Endodermal cell (in vitro differentiated cells): ENCODE data around the gene ARID4A. TPM values are rescaled to one million over a fixed set of nuclear protein-coding genes. Genes with fewer than 3 reads are reported as not detected.

Experiments
- DNase-seq: peaks from one replicate; pipeline ENCODE4 v3.0.0-alpha.2; 2017
- H3K27ac ChIP-seq: 2 replicates; pipeline ENCODE4 v1.5.1; 2013; ENCODE audit warnings: mild to moderate bottlenecking, low read depth, low read length, moderate library complexity
- H3K27me3 ChIP-seq: 2 replicates; pipeline ENCODE4 v1.6.1; 2013; ENCODE audit warnings: mild to moderate bottlenecking, low read length, moderate library complexity; ENCODE audit not compliant: insufficient read depth, control insufficient read depth, poor library complexity, severe bottlenecking
- H3K36me3 ChIP-seq: 2 replicates; pipeline ENCODE4 v1.7.0; 2013; ENCODE audit warnings: mild to moderate bottlenecking, low read length, moderate library complexity; ENCODE audit not compliant: control insufficient read depth, insufficient read depth
- H3K4me1 ChIP-seq: one replicate; pipeline ENCODE4 v1.7.0; 2013; ENCODE audit warnings: low read length; ENCODE audit not compliant: control insufficient read depth, insufficient read depth
- H3K4me3 ChIP-seq: 2 replicates; pipeline ENCODE4 v1.5.1; 2013; ENCODE audit warnings: mild to moderate bottlenecking, low read length, moderate library complexity
- H3K9ac ChIP-seq: 2 replicates; pipeline ENCODE4 v1.6.1; 2013; ENCODE audit warnings: mild to moderate bottlenecking, low read length, moderate library complexity; ENCODE audit not compliant: poor library complexity, severe bottlenecking; ENCODE audit errors: extremely low read depth
- H3K9me3 ChIP-seq: 2 replicates; pipeline ENCODE4 v1.6.1; 2013; ENCODE audit warnings: mild to moderate bottlenecking, low read length, moderate library complexity; ENCODE audit not compliant: control insufficient read depth
- H3K27ac Mint-ChIP-seq: 2 replicates; pipeline ENCODE4 v1.8.0; 2020; ENCODE audit warnings: mixed read lengths
- H3K27me3 Mint-ChIP-seq: 2 replicates; pipeline ENCODE4 v1.8.0; 2021; ENCODE audit warnings: mild to moderate bottlenecking, mixed read lengths; ENCODE audit not compliant: insufficient read depth
- H3K36me3 Mint-ChIP-seq: 2 replicates; pipeline ENCODE4 v1.8.0; 2020; ENCODE audit warnings: low read depth, mixed read lengths
- H3K4me1 Mint-ChIP-seq: 2 replicates; pipeline ENCODE4 v1.8.0; 2020; ENCODE audit warnings: mixed read lengths
- H3K4me3 Mint-ChIP-seq: 2 replicates; pipeline ENCODE4 v1.8.0; 2020; ENCODE audit warnings: mild to moderate bottlenecking, moderate library complexity, mixed read lengths
- H3K9me3 Mint-ChIP-seq: 2 replicates; pipeline ENCODE4 v1.8.0; 2020; ENCODE audit warnings: mild to moderate bottlenecking, mixed read lengths
- WGBS, 2 experiments: methylation state at CpG; one replicate each; pipeline versions ENCODE4 v1.1.5 to v1.1.7; 2013; ENCODE audit warnings: missing lambda C conversion rate in 2 of 2, mixed read lengths in 1 of 2; ENCODE audit not compliant: insufficient coverage in 1 of 2, insufficient read length in 1 of 2; 5-methylcytosine and 5-hydroxymethylcytosine counted together
- total RNA-seq, 2 donors: library from RNA; stranded (reverse); fragmentation: NEBNext Ultra II Directional in 1 of 2; extraction: Animal tissue kit (Norgen Biotek cat#: 25700) in 1 of 2; gene quantifications; 2 replicates in 1 of 2; 3 replicates in 1 of 2; pipeline ENCODE4 v1.2.1, GENCODE V29; 2021
- TF ChIP-seq, protein P1 (sequence below): fragments of 200-600 bp; sonication (generic); conservative IDR thresholded peaks from 2 replicates; pipeline ENCODE4 v1.5.0; 2021; ENCODE audit warnings: antibody characterized with exemption, mild to moderate bottlenecking

ARID4A gene
- total RNA-seq, 2 donors from 2014 or later, result 22.1 to 24.5 TPM

DNA sequence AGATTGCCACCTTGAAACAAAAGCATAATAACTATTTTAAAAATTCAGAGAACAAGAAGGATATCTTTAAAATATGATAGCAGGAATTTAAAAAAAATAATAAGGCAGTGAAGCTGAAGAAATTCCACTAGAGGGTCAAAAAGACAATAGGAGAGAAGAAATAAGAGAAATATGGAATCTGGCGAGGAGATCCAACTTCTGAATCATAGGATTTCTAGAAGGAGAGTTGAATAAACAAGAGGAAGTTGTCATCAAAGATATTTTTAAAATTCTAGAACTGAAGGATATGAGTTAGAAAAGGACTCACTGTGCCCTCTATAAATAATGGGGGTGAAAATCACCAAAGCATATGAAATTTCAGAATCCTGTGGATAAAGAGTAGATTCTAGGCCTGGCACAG is 70.6 kb downstream of the ARID4A start:
- Histone ChIP-seq H3K27ac (no peak overlapping the region), H3K9ac (no peak overlapping the region), H3K4me1 (no peaks in the 10 kb centered on the region), H3K36me3 (peaks cover 82% of the 10 kb centered on the region), H3K4me3 (no peak overlapping the region), H3K27me3 (no peaks in the 10 kb centered on the region), H3K9me3 (no peaks in the 10 kb centered on the region)
- TF ChIP-seq, protein P1, sequence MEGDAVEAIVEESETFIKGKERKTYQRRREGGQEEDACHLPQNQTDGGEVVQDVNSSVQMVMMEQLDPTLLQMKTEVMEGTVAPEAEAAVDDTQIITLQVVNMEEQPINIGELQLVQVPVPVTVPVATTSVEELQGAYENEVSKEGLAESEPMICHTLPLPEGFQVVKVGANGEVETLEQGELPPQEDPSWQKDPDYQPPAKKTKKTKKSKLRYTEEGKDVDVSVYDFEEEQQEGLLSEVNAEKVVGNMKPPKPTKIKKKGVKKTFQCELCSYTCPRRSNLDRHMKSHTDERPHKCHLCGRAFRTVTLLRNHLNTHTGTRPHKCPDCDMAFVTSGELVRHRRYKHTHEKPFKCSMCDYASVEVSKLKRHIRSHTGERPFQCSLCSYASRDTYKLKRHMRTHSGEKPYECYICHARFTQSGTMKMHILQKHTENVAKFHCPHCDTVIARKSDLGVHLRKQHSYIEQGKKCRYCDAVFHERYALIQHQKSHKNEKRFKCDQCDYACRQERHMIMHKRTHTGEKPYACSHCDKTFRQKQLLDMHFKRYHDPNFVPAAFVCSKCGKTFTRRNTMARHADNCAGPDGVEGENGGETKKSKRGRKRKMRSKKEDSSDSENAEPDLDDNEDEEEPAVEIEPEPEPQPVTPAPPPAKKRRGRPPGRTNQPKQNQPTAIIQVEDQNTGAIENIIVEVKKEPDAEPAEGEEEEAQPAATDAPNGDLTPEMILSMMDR, result no peak
- no peak for DNase-seq
- no peak overlapping the region for H3K4me3 Mint-ChIP-seq
- H3K9me3 Mint-ChIP-seq, result no peaks in the 10 kb centered on the region
- no peak overlapping the region for H3K27ac Mint-ChIP-seq
- H3K27me3 Mint-ChIP-seq, result no peaks in the 10 kb centered on the region
- WGBS, 2 experiments, result 90 to 98% methylated on average over 1 of the region's 1 CpG
- H3K4me1 Mint-ChIP-seq, result no peaks in the 10 kb centered on the region
- peaks cover 54% of the 10 kb centered on the region for H3K36me3 Mint-ChIP-seq

DNA sequence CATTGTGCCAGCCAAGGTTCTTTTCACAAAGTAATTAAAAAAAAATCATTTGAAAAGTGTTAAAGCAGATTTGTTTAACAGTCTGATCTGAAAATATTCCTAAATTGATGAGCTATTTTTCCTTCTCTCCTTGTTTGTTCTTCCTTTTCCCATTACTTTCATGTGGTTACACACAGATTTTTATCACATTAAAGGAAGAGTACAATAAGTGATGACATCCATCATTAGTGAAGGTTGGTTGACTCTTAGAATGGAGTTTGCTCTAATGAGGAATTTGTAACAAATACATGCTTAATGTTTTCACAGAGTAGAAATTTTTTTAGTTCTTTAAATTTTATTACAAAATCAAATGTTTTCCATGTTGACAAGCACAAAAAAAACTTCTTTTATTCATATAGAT is 78.4 kb downstream of the ARID4A start:
- no peak for DNase-seq
- H3K9me3 Mint-ChIP-seq, result peaks cover 8% of the 10 kb centered on the region
- Histone ChIP-seq H3K4me3 (no peak overlapping the region), H3K36me3 (peaks cover 80% of the 10 kb centered on the region), H3K9ac (no peak overlapping the region), H3K9me3 (no peaks in the 10 kb centered on the region), H3K4me1 (no peaks in the 10 kb centered on the region), H3K27me3 (no peaks in the 10 kb centered on the region), H3K27ac (no peak overlapping the region)
- H3K4me1 Mint-ChIP-seq, result peaks cover 4% of the 10 kb centered on the region
- TF ChIP-seq, protein P1, result no peak
- H3K27ac Mint-ChIP-seq, result no peak overlapping the region
- no peaks in the 10 kb centered on the region for H3K27me3 Mint-ChIP-seq
- H3K4me3 Mint-ChIP-seq, result no peak overlapping the region
- H3K36me3 Mint-ChIP-seq, result peaks cover 59% of the 10 kb centered on the region

DNA sequence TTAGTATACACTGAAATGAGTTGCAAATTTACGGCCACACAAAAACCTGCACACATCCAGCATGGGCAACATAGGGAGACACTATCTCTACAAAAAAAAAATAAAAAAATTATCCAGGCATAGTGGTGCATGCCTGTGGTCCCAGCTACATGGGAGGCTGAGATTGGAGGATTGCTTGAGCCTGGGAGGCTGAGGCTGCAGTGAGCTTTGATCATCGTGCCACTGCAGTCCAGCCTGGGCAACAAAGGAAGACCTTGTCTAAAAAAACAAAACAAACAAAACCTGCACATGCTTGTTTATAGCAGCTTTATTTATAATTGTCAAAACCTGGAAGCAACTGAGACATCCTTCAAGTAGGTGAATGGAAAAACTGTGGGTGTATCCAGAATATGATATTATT is 92.5 kb downstream of the ARID4A start:
- no peaks in the 10 kb centered on the region for H3K9me3 Mint-ChIP-seq
- no peaks in the 10 kb centered on the region for H3K4me1 ChIP-seq
- no peaks in the 10 kb centered on the region for H3K9me3 ChIP-seq
- peaks cover 20% of the 10 kb centered on the region for H3K27me3 Mint-ChIP-seq
- peaks cover 4% of the 10 kb centered on the region for H3K36me3 Mint-ChIP-seq
- TF ChIP-seq, protein P1, result no peak
- H3K36me3 ChIP-seq, result no peaks in the 10 kb centered on the region
- no peak overlapping the region for H3K27ac Mint-ChIP-seq
- H3K27me3 ChIP-seq, result no peaks in the 10 kb centered on the region
- no peaks in the 10 kb centered on the region for H3K4me1 Mint-ChIP-seq
- H3K4me3 Mint-ChIP-seq, result no peak overlapping the region
- no peak overlapping the region for H3K4me3 ChIP-seq
- no peak for DNase-seq
- no peak overlapping the region for H3K27ac ChIP-seq
- no peak overlapping the region for H3K9ac ChIP-seq
- WGBS, 2 experiments, result 88% methylated on average over 2 of the region's 2 CpGs; no CpG with 5 or more reads in 1 of the 2 experiments
